T-helper 1 cell (primary cell): ENCODE data around the gene CCDC178.

ENCODE experiments used
- DNase-seq, 5 donors: peaks; one replicate each; pipeline ENCODE4 v3.0.0-alpha.2; 2012 to 2020

The CCDC178 gene

GRCh38 chr18:33114749-33115148 lies 325.8 kb downstream of the CCDC178 start:
- DNase-seq, result no peak

GRCh38 chr18:33113416-33113815 lies 327.1 kb downstream of the CCDC178 start:
- DNase-seq, result no peak

- DNase-seq, result no peak
Observed at GRCh38 chr18:33107511-33107910, 333.0 kb downstream of the CCDC178 start.

GRCh38 chr18:33101316-33101715 lies 339.2 kb downstream of the CCDC178 start:
- no peak for DNase-seq

- no peak for DNase-seq
Observed at GRCh38 chr18:33099626-33100025, 340.9 kb downstream of the CCDC178 start.

- DNase-seq, result no peak
Observed at GRCh38 chr18:33097126-33097525, 343.4 kb downstream of the CCDC178 start.

- no peak for DNase-seq
Observed at GRCh38 chr18:33090461-33090860, 350.1 kb downstream of the CCDC178 start.

GRCh38 chr18:33076601-33077000 lies 363.9 kb downstream of the CCDC178 start:
- no peak for DNase-seq

GRCh38 chr18:33074125-33074524 lies 366.4 kb downstream of the CCDC178 start:
- DNase-seq, result no peak

GRCh38 chr18:33062834-33063364 lies 377.6 kb downstream of the CCDC178 start:
- DNase-seq, result no peak

- DNase-seq, result no peak
Observed at GRCh38 chr18:33052886-33053285, 387.6 kb downstream of the CCDC178 start.

GRCh38 chr18:33051407-33051806 lies 389.1 kb downstream of the CCDC178 start:
- DNase-seq, result no peak

- DNase-seq, result no peak
Observed at GRCh38 chr18:33040213-33040612, 400.3 kb downstream of the CCDC178 start.

- DNase-seq, result no peak
Observed at GRCh38 chr18:33034945-33035344, 405.6 kb downstream of the CCDC178 start.

GRCh38 chr18:33034212-33034611 lies 406.3 kb downstream of the CCDC178 start:
- no peak for DNase-seq

GRCh38 chr18:33022370-33022769 lies 418.2 kb downstream of the CCDC178 start:
- no peak for DNase-seq

GRCh38 chr18:33020877-33021276 lies 419.6 kb downstream of the CCDC178 start:
- no peak for DNase-seq

- no peak for DNase-seq
Observed at GRCh38 chr18:33014060-33014796, 426.3 kb downstream of the CCDC178 start.

GRCh38 chr18:33010149-33010548 lies 430.4 kb downstream of the CCDC178 start:
- no peak for DNase-seq

- no peak for DNase-seq
Observed at GRCh38 chr18:32998921-32999320, 441.6 kb downstream of the CCDC178 start.

GRCh38 chr18:32998285-32998684 lies 442.2 kb downstream of the CCDC178 start:
- no peak for DNase-seq

GRCh38 chr18:32983721-32984120 lies 456.8 kb downstream of the CCDC178 start:
- DNase-seq, result no peak

- no peak for DNase-seq
Observed at GRCh38 chr18:32980896-32981295, 459.6 kb downstream of the CCDC178 start.

- no peak for DNase-seq
Observed at GRCh38 chr18:32975501-32975900, 465.0 kb downstream of the CCDC178 start.

GRCh38 chr18:32975163-32975436 lies 465.4 kb downstream of the CCDC178 start:
- no peak for DNase-seq
